ENCODE results near the gene CDRT15L2.
"Not testable (repeated sequence)": the region's sequence is repeated elsewhere in the genome, so short reads cannot be mapped to it uniquely, and the experiment has no call there.

Gene CDRT15L2

DNA sequence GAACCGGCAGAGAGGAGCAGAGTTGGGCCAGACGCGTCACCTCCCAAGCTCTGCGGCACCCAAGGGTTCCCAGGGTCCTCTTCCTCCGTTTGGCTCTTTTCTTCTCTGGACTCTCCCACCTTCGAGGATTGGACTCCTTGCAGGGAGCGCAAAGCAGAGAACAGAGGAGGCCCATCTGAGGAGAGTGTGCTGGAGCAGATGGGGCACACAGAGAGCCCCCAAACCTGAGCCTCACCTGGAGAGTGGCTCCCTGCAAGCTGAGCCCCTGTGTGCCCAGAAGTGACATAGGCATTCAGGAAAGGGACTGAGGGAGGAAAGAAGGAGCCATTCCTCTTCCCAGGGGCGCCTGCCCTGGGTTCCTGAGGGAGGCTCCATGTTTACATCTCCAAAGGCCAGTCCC lies 6.3 kb upstream of the CDRT15L2 start:
- H3K9me2 ChIP-seq (replicated peaks; ENCODE audit: control insufficient read depth, low read length); H3K36me3 ChIP-seq (ENCODE audit: control insufficient read depth, low read length); H4K20me1 ChIP-seq (ENCODE audit: control insufficient read depth, insufficient read depth, low read depth, low read length); H3F3A ChIP-seq (ENCODE audit: control insufficient read depth, insufficient read depth); H3K27me3 ChIP-seq (ENCODE audit: control insufficient read depth, low read length); H3K4me3 ChIP-seq (ENCODE audit: low read length); H3K4me1 ChIP-seq (ENCODE audit: control insufficient read depth, low read length); H3K79me2 ChIP-seq (ENCODE audit: control insufficient read depth, low read length); H3K27ac ChIP-seq (ENCODE audit: low read depth, low read length); H3K4me2 ChIP-seq (ENCODE audit: low read length); H3K9me3 ChIP-seq (ENCODE audit: control insufficient read depth, insufficient read depth, low read length): not testable (repeated sequence)

DNA sequence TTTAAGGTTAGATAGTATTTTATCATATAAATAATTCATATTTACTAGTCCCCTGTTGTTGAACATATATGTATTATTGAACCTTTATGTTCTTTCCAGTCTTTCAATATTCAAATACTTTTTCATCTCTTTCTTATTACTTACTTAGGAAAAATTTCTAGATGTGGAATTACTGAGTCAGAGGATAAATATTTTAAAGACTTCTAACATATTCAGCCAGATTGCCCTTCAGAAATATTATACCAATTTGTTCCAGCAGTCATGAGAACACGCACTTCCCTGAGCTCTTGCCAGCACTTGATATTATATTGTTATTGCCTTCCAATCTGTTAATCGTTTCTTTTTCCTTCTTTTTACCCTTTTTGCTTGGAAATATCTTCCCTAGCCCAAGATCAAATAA lies 4.5 kb upstream of the CDRT15L2 start:
- not testable (repeated sequence) for H4K20me1 ChIP-seq (ENCODE audit: control insufficient read depth, insufficient read depth, low read depth, low read length); H3K4me2 ChIP-seq (ENCODE audit: low read length); H3K27ac ChIP-seq (ENCODE audit: low read depth, low read length); H3K9me3 ChIP-seq (ENCODE audit: control insufficient read depth, insufficient read depth, low read length); H3K9me2 ChIP-seq (replicated peaks; ENCODE audit: control insufficient read depth, low read length); H3K4me3 ChIP-seq (ENCODE audit: low read length); H3K4me1 ChIP-seq (ENCODE audit: control insufficient read depth, low read length); H3K27me3 ChIP-seq (ENCODE audit: control insufficient read depth, low read length); H3F3A ChIP-seq (ENCODE audit: control insufficient read depth, insufficient read depth); H3K36me3 ChIP-seq (ENCODE audit: control insufficient read depth, low read length); H3K79me2 ChIP-seq (ENCODE audit: control insufficient read depth, low read length)

DNA sequence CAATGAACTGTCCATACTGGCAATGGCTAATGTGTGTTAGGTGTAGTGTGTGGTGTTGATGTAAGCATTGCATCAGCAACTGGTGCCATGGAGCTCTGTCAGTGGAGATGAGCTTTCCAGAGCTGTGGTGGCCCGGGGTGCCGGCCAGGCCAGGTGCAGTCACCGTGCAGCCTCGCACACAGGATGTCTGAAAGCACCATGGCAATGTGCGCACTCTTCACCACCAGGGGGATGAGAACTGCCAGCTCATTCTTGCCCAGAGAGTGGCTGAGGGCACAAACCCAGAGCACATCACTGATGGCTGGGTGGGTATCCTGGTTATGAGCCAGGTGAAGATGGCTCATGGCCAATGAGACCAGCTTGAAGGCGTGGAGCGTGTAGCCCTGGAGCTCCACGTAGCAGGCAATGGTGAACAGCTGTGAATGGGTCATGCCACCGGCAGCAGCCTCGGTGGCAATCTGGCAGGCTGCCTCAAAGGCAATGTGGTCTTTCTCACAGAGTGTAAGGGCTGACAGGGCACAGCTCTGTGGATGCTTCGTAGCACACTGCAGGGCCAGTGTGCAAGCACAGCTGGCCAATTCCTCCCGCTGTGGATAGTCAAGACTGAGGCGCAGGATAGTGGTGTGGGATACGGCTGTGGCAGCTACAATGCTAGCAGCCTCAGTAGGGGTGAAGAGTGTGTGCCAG lies 4.5 kb downstream of the CDRT15L2 start:
- not testable (repeated sequence) for H3K9me3 ChIP-seq (ENCODE audit: control insufficient read depth, insufficient read depth, low read length); H4K20me1 ChIP-seq (ENCODE audit: control insufficient read depth, insufficient read depth, low read depth, low read length); H3K27me3 ChIP-seq (ENCODE audit: control insufficient read depth, low read length); H3K27ac ChIP-seq (ENCODE audit: low read depth, low read length); H3K9me2 ChIP-seq (replicated peaks; ENCODE audit: control insufficient read depth, low read length); H3K79me2 ChIP-seq (ENCODE audit: control insufficient read depth, low read length); H3K4me3 ChIP-seq (ENCODE audit: low read length); H3K36me3 ChIP-seq (ENCODE audit: control insufficient read depth, low read length); H3F3A ChIP-seq (ENCODE audit: control insufficient read depth, insufficient read depth); H3K4me1 ChIP-seq (ENCODE audit: control insufficient read depth, low read length); H3K4me2 ChIP-seq (ENCODE audit: low read length)

DNA sequence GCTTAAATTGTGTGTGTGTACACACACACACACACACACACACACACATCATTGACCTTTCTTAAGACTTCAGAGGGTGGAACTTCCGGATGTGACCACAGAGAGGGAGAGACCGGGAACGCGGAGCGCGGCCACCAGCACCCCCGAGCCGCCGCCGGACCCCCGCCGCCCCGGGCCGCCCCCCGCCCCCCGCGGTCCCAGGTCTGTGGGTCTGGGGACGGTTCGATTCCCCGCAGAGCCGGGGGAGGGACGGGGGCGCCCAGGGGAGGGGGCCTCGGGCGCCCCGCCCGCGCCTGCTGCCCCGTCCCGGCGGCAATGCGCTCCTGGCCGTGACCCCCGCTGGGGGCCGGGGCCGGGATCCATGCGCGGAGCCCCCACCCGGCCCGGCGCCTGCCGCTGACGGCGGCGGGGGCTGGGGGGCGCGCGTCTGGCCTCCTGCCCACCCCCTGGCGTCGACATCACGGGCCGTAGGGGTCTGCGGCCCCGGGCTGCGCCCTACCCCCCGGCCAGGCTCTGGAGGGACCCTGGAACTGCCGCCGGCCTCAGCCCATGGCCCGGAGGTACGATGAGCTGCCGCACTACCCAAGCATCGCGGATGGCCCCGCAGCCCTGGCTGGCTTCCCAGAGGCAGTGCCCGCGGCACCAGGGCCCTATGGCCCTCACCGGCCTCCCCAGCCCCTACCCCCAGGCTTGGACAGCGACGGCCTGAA lies 9.4 kb downstream of the CDRT15L2 start:
- not testable (repeated sequence) for H3K9me3 ChIP-seq (ENCODE audit: control insufficient read depth, insufficient read depth, low read length); H3K27me3 ChIP-seq (ENCODE audit: control insufficient read depth, low read length); H3K79me2 ChIP-seq (ENCODE audit: control insufficient read depth, low read length); H3K4me3 ChIP-seq (ENCODE audit: low read length); H3K27ac ChIP-seq (ENCODE audit: low read depth, low read length); H3K4me2 ChIP-seq (ENCODE audit: low read length); H3K9me2 ChIP-seq (replicated peaks; ENCODE audit: control insufficient read depth, low read length); H3K4me1 ChIP-seq (ENCODE audit: control insufficient read depth, low read length); H3F3A ChIP-seq (ENCODE audit: control insufficient read depth, insufficient read depth); H4K20me1 ChIP-seq (ENCODE audit: control insufficient read depth, insufficient read depth, low read depth, low read length); H3K36me3 ChIP-seq (ENCODE audit: control insufficient read depth, low read length)

DNA sequence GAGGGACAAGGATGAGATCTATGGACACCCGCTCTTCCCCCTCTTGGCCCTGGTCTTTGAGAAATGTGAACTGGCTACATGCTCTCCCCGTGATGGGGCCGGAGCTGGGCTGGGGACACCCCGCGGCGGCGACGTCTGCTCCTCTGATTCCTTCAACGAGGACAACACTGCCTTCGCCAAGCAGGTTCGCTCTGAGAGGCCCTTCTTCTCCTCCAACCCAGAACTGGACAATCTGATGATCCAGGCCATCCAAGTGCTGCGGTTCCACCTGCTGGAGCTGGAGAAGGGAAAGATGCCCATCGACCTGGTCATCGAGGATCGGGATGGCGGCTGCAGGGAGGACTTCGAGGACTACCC lies 9.9 kb downstream of the CDRT15L2 start:
- not testable (repeated sequence) for H3K36me3 ChIP-seq (ENCODE audit: control insufficient read depth, low read length); H3K4me2 ChIP-seq (ENCODE audit: low read length); H3F3A ChIP-seq (ENCODE audit: control insufficient read depth, insufficient read depth); H3K9me2 ChIP-seq (replicated peaks; ENCODE audit: control insufficient read depth, low read length); H3K27me3 ChIP-seq (ENCODE audit: control insufficient read depth, low read length); H3K9me3 ChIP-seq (ENCODE audit: control insufficient read depth, insufficient read depth, low read length); H3K27ac ChIP-seq (ENCODE audit: low read depth, low read length); H3K79me2 ChIP-seq (ENCODE audit: control insufficient read depth, low read length); H3K4me3 ChIP-seq (ENCODE audit: low read length); H3K4me1 ChIP-seq (ENCODE audit: control insufficient read depth, low read length); H4K20me1 ChIP-seq (ENCODE audit: control insufficient read depth, insufficient read depth, low read depth, low read length)

DNA sequence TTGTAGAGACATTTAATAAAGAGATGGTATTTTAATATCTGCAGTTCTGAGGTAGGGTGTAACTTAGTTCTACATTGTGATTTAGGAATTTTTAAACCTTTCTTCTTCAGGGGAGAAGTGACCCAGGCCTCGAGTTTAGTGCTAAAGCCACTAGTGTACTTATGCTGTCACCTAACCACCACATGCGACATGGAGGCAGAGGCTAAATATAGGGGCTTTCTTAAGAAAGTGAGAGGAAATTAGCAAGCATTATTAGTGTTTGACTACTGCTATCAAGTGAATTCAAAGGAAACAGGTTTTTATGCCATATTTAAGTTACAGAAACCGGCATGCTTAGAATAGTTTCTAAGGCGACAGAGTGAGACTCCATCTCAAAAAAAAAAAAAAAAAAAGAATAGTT lies 11.5 kb downstream of the CDRT15L2 start:
- not testable (repeated sequence) for H3K4me2 ChIP-seq (ENCODE audit: low read length); H3K4me3 ChIP-seq (ENCODE audit: low read length); H3K36me3 ChIP-seq (ENCODE audit: control insufficient read depth, low read length); H3K9me2 ChIP-seq (replicated peaks; ENCODE audit: control insufficient read depth, low read length); H3F3A ChIP-seq (ENCODE audit: control insufficient read depth, insufficient read depth); H3K4me1 ChIP-seq (ENCODE audit: control insufficient read depth, low read length); H4K20me1 ChIP-seq (ENCODE audit: control insufficient read depth, insufficient read depth, low read depth, low read length); H3K79me2 ChIP-seq (ENCODE audit: control insufficient read depth, low read length); H3K9me3 ChIP-seq (ENCODE audit: control insufficient read depth, insufficient read depth, low read length); H3K27me3 ChIP-seq (ENCODE audit: control insufficient read depth, low read length); H3K27ac ChIP-seq (ENCODE audit: low read depth, low read length)

DNA sequence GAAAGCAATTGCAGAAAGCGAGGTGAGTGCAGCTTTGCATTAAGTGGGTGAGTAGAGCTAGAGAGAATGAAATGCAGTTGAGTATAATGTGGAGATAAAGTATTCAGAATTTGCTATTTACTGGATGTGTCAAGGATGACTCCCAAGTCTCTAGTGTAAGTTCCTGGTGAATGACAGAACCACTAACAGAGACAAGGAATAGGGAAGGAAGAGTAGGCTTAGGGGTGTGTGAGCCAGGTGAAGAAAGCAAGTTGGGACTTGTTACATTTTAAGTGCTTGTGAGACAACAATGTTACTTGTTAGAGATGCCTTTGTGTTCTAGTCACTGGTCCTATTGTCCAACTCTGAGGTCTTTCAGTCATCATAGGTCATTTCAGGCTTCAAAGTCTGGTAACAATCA lies 26.0 kb downstream of the CDRT15L2 start:
- H3K79me2 ChIP-seq (ENCODE audit: control insufficient read depth, low read length) = not testable (repeated sequence)

DNA sequence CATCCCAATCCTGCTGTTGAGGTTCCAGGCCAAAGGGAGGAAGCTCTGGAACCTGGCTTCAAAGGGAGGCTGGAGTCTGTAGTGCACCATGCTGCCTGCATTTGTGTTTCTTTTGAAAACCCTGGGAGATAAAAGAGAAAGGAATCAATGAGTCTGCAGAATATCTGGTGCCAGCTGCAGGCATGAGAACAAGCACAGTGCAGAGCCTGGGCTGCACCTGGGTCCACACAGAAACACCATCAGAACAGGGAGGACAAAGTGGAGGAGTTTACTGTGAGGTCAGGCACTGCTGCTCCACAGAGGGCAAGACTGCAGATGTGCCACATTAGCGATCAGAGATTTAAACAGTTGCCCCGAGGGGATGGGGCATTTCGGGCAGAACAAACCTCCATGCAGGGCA lies 30.0 kb downstream of the CDRT15L2 start:
- H3F3A ChIP-seq (ENCODE audit: control insufficient read depth, insufficient read depth); H3K9me3 ChIP-seq (ENCODE audit: control insufficient read depth, insufficient read depth, low read length); H4K20me1 ChIP-seq (ENCODE audit: control insufficient read depth, insufficient read depth, low read depth, low read length); H3K4me2 ChIP-seq (ENCODE audit: low read length); H3K4me3 ChIP-seq (ENCODE audit: low read length); H3K27ac ChIP-seq (ENCODE audit: low read depth, low read length); H3K9me2 ChIP-seq (replicated peaks; ENCODE audit: control insufficient read depth, low read length); H3K36me3 ChIP-seq (ENCODE audit: control insufficient read depth, low read length); H3K79me2 ChIP-seq (ENCODE audit: control insufficient read depth, low read length); H3K4me1 ChIP-seq (ENCODE audit: control insufficient read depth, low read length); H3K27me3 ChIP-seq (ENCODE audit: control insufficient read depth, low read length): not testable (repeated sequence)

More for the DNA sequence above, 26.0 kb downstream of the CDRT15L2 start:
- H3K9me3 ChIP-seq (ENCODE audit: control insufficient read depth, insufficient read depth, low read length); H3K27ac ChIP-seq (ENCODE audit: low read depth, low read length); H3K27me3 ChIP-seq (ENCODE audit: control insufficient read depth, low read length); H3K4me2 ChIP-seq (ENCODE audit: low read length); H3K4me3 ChIP-seq (ENCODE audit: low read length); H4K20me1 ChIP-seq (ENCODE audit: control insufficient read depth, insufficient read depth, low read depth, low read length); H3K36me3 ChIP-seq (ENCODE audit: control insufficient read depth, low read length); H3K9me2 ChIP-seq (replicated peaks; ENCODE audit: control insufficient read depth, low read length); H3K4me1 ChIP-seq (ENCODE audit: control insufficient read depth, low read length); H3F3A ChIP-seq (ENCODE audit: control insufficient read depth, insufficient read depth): not testable (repeated sequence)

Data from DOHH2 (cell line).